Uterus (tissue), 4 donors: ENCODE measurements around the gene TMEM131L. TPM values are rescaled to one million over a fixed set of nuclear protein-coding genes. Genes with fewer than 3 reads are reported as not detected.

Source experiments
- DNase-seq, 2 donors: peaks; one replicate each; pipeline ENCODE4 v3.0.0-alpha.2; 2019 to 2020
- H3K27ac ChIP-seq, 2 donors: fragments of 200-600 bp; sonication (generic); 1 replicate in 1 of 2; 2 replicates in 1 of 2; pipeline ENCODE4 v1.5.1; 2016 to 2018
- H3K27me3 ChIP-seq, 2 donors: fragments of 200-600 bp; sonication (generic); one replicate each; pipeline ENCODE4 v1.5.1; 2018 to 2019; ENCODE audit warnings: control low read depth in 1 of 2
- H3K36me3 ChIP-seq, 2 donors: fragments of 200-600 bp; sonication (generic); one replicate each; pipeline ENCODE4 v1.5.1; 2019; ENCODE audit warnings: control low read depth in 1 of 2
- H3K4me1 ChIP-seq, 2 donors: fragments of 200-600 bp; sonication (generic); one replicate each; pipeline ENCODE4 v1.5.1; 2018 to 2019; ENCODE audit warnings: control low read depth in 1 of 2
- H3K4me3 ChIP-seq, 2 donors: fragments of 200-600 bp; sonication (generic); 1 replicate in 1 of 2; 2 replicates in 1 of 2; pipeline ENCODE4 v1.5.1; 2018 to 2019; ENCODE audit warnings: mild to moderate bottlenecking in 1 of 2
- H3K9me3 ChIP-seq, 2 donors: fragments of 200-600 bp; sonication (generic); one replicate each; pipeline ENCODE4 v1.5.1; 2019; ENCODE audit warnings: control low read depth in 1 of 2
- CTCF ChIP-seq, 4 experiments: fragments of 200-600 bp in 2 of 4; fragments of 450-650 bp in 2 of 4; sonication (generic) in 2 of 4; IDR thresholded peaks; one replicate each; pipeline ENCODE4 v1.5.1; 2016 to 2019; ENCODE audit warnings: antibody characterized with exemption in 4 of 4, mild to moderate bottlenecking in 2 of 4, moderate library complexity in 1 of 4
- POLR2A ChIP-seq, 2 donors: fragments of 450-650 bp; IDR thresholded peaks; one replicate each; pipeline ENCODE4 v1.6.1; 2016; ENCODE audit warnings: antibody characterized with exemption in 2 of 2, mild to moderate bottlenecking in 1 of 2, moderate library complexity in 1 of 2
- intact Hi-C: fragments of 100-400 bp; cut with DNase I; formaldehyde crosslinking; loops from one replicate; pipeline ENCODE4 v1.15.1; 2023; ENCODE audit warnings: low total_unique reads
- total RNA-seq, 4 donors: library from RNA; depleted of rRNA in 3 of 4; stranded (reverse); fragments of >200 nt in 3 of 4; gene quantifications; one replicate each; pipeline versions ENCODE4 v1.1.0 to v1.2.4, GENCODE V29; 2014 to 2023
- donor health status: DM: yes; HTN: yes; CAD: no.

The TMEM131L gene
- total RNA-seq, 4 donors from 2014 or later = 2.4 to 49.6 (median 18.0) TPM

GRCh38 chr4:153622093-153622492 is 155.9 kb downstream of the TMEM131L start:
- Histone ChIP-seq H3K4me3 (no peak overlapping the region), H3K36me3 (no peaks in the 10 kb centered on the region), H3K9me3 (no peaks in the 10 kb centered on the region), H3K4me1 (peaks cover 0 to 4% of the 10 kb centered on the region in 2 donors), H3K27me3 (no peaks in the 10 kb centered on the region), H3K27ac (no peak overlapping the region)
- TF ChIP-seq POLR2A (IDR thresholded peaks at IDR 0.05) = no peak
- TF ChIP-seq CTCF (IDR thresholded peaks at IDR 0.05) = no peak
- no peak for DNase-seq
- intact Hi-C loops = no loop called here

- DNase-seq = no peak
- no peak overlapping the region for H3K4me3 ChIP-seq
- H3K27ac ChIP-seq = no peak overlapping the region
- no peaks in the 10 kb centered on the region for H3K27me3 ChIP-seq
- H3K36me3 ChIP-seq = no peaks in the 10 kb centered on the region
- H3K9me3 ChIP-seq = no peaks in the 10 kb centered on the region
- intact Hi-C loops = no loop called here
- no peak for TF ChIP-seq CTCF (IDR thresholded peaks at IDR 0.05)
- TF ChIP-seq POLR2A (IDR thresholded peaks at IDR 0.05) = no peak
- peaks cover 0 to 4% of the 10 kb centered on the region in 2 donors for H3K4me1 ChIP-seq
Observed at GRCh38 chr4:153622778-153623240, 156.6 kb downstream of the TMEM131L start.

- Histone ChIP-seq H3K4me1 (peaks cover 0 to 4% of the 10 kb centered on the region in 2 donors), H3K36me3 (no peaks in the 10 kb centered on the region), H3K27ac (no peak overlapping the region), H3K27me3 (no peaks in the 10 kb centered on the region), H3K4me3 (no peak overlapping the region), H3K9me3 (no peaks in the 10 kb centered on the region)
- DNase-seq = no peak
- TF ChIP-seq CTCF (IDR thresholded peaks at IDR 0.05) (no peak), POLR2A (IDR thresholded peaks at IDR 0.05) (no peak)
- intact Hi-C loops = no loop called here
Observed at GRCh38 chr4:153623491-153623890, 157.3 kb downstream of the TMEM131L start.

- no peak for DNase-seq
- intact Hi-C loops = no loop called here
- Histone ChIP-seq H3K4me3 (no peak overlapping the region), H3K36me3 (no peaks in the 10 kb centered on the region), H3K27me3 (no peaks in the 10 kb centered on the region), H3K9me3 (no peaks in the 10 kb centered on the region), H3K27ac (no peak overlapping the region), H3K4me1 (no peaks in the 10 kb centered on the region)
- no peak for TF ChIP-seq CTCF (IDR thresholded peaks at IDR 0.05)
- no peak for TF ChIP-seq POLR2A (IDR thresholded peaks at IDR 0.05)
Observed at GRCh38 chr4:153628796-153629315, 162.7 kb downstream of the TMEM131L start.

GRCh38 chr4:153629776-153630175 is 163.6 kb downstream of the TMEM131L start:
- no peak overlapping the region for H3K27ac ChIP-seq
- H3K4me3 ChIP-seq = no peak overlapping the region
- no peak for DNase-seq
- no peaks in the 10 kb centered on the region for H3K9me3 ChIP-seq
- no peaks in the 10 kb centered on the region for H3K4me1 ChIP-seq
- no peak for TF ChIP-seq POLR2A (IDR thresholded peaks at IDR 0.05)
- no peak for TF ChIP-seq CTCF (IDR thresholded peaks at IDR 0.05)
- intact Hi-C loops = no loop called here
- H3K27me3 ChIP-seq = no peaks in the 10 kb centered on the region
- H3K36me3 ChIP-seq = no peaks in the 10 kb centered on the region
